ENCODE results near the gene STK11IP. TPM values are rescaled to one million over a fixed set of nuclear protein-coding genes. Genes with fewer than 3 reads are reported as not detected.
A peak's percentile ranks its signal among the peaks of the same experiment; 100 is the strongest.

The STK11IP gene
- total and polyA plus RNA-seq, 2 of the 13 experiments (the other 11 are each of a cell fraction or from before 2014, with no cell fraction given), result 12.8 to 24.0 TPM

- no peak for TF ChIP-seq ELF3 (CRISPR knock-in tag; IDR thresholded peaks at IDR 0.05)
- TF ChIP-seq WIZ (CRISPR knock-in tag; IDR thresholded peaks at IDR 0.05), result no peak
- TF ChIP-seq SALL1 (CRISPR knock-in tag; IDR thresholded peaks at IDR 0.05), result no peak
- TF ChIP-seq ETV6 (CRISPR knock-in tag; conservative IDR thresholded peaks at IDR 0.05), result no peak
Measured at GRCh38 chr2:219569635-219570034, 28.0 kb upstream of the STK11IP start (continued).

DNA sequence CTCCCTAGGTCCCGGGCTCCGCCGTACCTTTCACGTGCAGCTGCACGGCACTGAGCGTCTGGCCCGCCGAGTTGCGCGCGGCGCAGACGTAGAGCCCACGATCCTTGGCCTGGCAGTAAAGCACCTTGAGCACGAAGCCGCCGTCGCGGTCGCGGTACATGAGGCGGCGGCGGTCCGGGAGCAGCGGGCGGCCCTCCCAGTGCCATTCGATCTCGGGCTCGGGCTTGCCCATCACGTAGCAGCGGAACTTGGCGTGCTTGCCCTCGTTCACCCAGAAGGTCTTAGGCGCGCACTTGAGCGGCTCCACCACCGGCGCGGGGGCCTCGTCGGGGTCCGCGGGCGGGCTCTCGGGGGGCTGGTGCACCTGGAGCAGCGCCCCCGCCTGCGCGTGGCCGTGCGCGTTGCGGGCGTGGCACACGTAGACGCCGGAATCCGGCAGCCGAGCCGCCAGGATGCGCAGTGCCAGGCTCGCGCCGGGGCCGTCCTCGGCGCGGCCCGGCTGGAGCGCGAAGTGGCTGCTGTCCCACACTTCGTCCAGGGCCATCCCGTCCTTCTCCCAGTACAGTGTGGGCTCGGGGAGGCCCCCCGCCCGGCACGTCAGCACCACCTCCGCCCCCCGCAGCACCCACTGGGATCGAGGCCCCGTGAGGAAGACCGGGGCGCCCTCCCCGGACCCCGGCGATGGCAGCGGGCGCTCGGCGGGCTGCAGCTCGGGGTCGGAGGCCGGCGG lies 27.3 kb upstream of the STK11IP start:
- peak overlapping the region; percentile 94 for H3K27ac ChIP-seq (ENCODE audit: extremely low read length, insufficient read depth, low read length)
- no peaks in the 10 kb centered on the region for H3K27me3 ChIP-seq (ENCODE audit: control insufficient read depth in 1 of 2, insufficient read depth in 2 of 2, low read length in 2 of 2)
- DNase-seq (ENCODE audit: low spot score), result no peak
- peak overlapping the region; percentile 88 for H3K4me2 ChIP-seq (ENCODE audit: low read depth, low read length)
- ChIA-PET CTCF (ENCODE audit: low intra/inter-chr PET ratio, low total read pairs) (interaction anchor here (2.9 kb wide), 1 partner anchor 72 kb away, joined by 13 read pairs; no protein-coding TSS in a partner anchor), POLR2A (interaction anchor here (1.2 to 3.2 kb wide), 10 partner anchors 9 to 362 kb away, joined by 3 to 150 read pairs (median 10); partner anchors contain the start of genes CHPF, GMPPA, STK11IP and TMEM198)
- intact Hi-C loops (cut with micrococcal nuclease; ENCODE audit: unreplicated experiment), result no loop called here
- no peak overlapping the region for H2AFZ ChIP-seq (ENCODE audit: low read length)
- peak; percentile 15 for ATAC-seq
- in situ Hi-C loops (cut with HindIII; ENCODE audit: extremely low pct_ligation_motif_present, low pct_unique_long_range_greater_than_20kb), result no loop called here
- peak overlapping the region; percentile 88 for H3K9ac ChIP-seq (ENCODE audit: insufficient read depth, low read depth, low read length)
- peak overlapping the region; percentile 90 to 95 (median 94) for H3K4me3 ChIP-seq (replicated peaks in 1 of 3; ENCODE audit: insufficient read depth in 1 of 3, low read depth in 2 of 3, low read length in 3 of 3)
- H3K79me2 ChIP-seq (ENCODE audit: insufficient read depth, low read length), result peaks cover 21% of the 10 kb centered on the region
- peaks cover 5 to 25% of the 10 kb centered on the region in 2 experiments for H3K36me3 ChIP-seq (replicated peaks in 1 of 2; ENCODE audit: control insufficient read depth in 1 of 2, insufficient read depth in 2 of 2, low read length in 2 of 2)
- no peak for FAIRE-seq
- no peaks in the 10 kb centered on the region for H3K9me3 ChIP-seq (ENCODE audit: low read length)
- peaks cover 64% of the 10 kb centered on the region for H3K4me1 ChIP-seq (ENCODE audit: insufficient read depth, low read length)
- 65% methylated on average over 41 of the region's 95 CpGs for WGBS (ENCODE audit: low lambda C conversion rate)
- no TSS peak for BruUV-seq (replicated peaks)
- H4K20me1 ChIP-seq (ENCODE audit: insufficient read depth, low read length), result no peaks in the 10 kb centered on the region
- TF ChIP-seq KLF9 (CRISPR knock-in tag; IDR thresholded peaks at IDR 0.05; ENCODE audit: low read depth), result no peak
- no peak for TF ChIP-seq DNMT3B (CRISPR knock-in tag; conservative IDR thresholded peaks at IDR 0.05)
- TF ChIP-seq ZFY (CRISPR knock-in tag; IDR thresholded peaks at IDR 0.05), result peak; percentile 49; the same call in 1 of the 2 replicates
- TF ChIP-seq RBM39 (IDR thresholded peaks at IDR 0.05; ENCODE audit: low read depth, low read length, poor library complexity, severe bottlenecking), result no peak
- TF ChIP-seq ZSCAN31 (CRISPR knock-in tag; IDR thresholded peaks at IDR 0.05; ENCODE audit: low read depth), result no peak
- no peak for TF ChIP-seq TFE3 (CRISPR knock-in tag; IDR thresholded peaks at IDR 0.05)
- TF ChIP-seq TGIF2 (CRISPR knock-in tag; IDR thresholded peaks at IDR 0.05), result peak; percentile 17; the same call in 1 of the 2 replicates
- no peak for TF ChIP-seq SNAI1 (CRISPR knock-in tag; IDR thresholded peaks at IDR 0.05; ENCODE audit: borderline replicate concordance)

Measured in HepG2 (cell line).